Activated CD4-positive, CD25-positive, alpha-beta regulatory T cell (primary cell): ENCODE measurements around the gene IFNG-AS1.

Experiments
- DNase-seq, 4 experiments: peaks; one replicate each; lab custom pipeline; 2025; lab: John Stamatoyannopoulos, UW

The IFNG-AS1 gene

GRCh38 chr12:68037616-68038255 is 48.5 kb downstream of the IFNG-AS1 start:
- DNase-seq = no peak

- no peak for DNase-seq
Measured at GRCh38 chr12:68038650-68039049, 49.4 kb downstream of the IFNG-AS1 start.

GRCh38 chr12:68040450-68041075 is 51.3 kb downstream of the IFNG-AS1 start:
- peak; percentile 1 to 37 (median 11) for DNase-seq

- no peak for DNase-seq
Measured at GRCh38 chr12:68042212-68042699, 53.0 kb downstream of the IFNG-AS1 start.

- no peak for DNase-seq
Measured at GRCh38 chr12:68043435-68043834, 54.2 kb downstream of the IFNG-AS1 start.

GRCh38 chr12:68048648-68049297 is 59.5 kb downstream of the IFNG-AS1 start:
- DNase-seq = no peak

GRCh38 chr12:68056300-68056699 is 67.1 kb downstream of the IFNG-AS1 start:
- no peak for DNase-seq

DNA sequence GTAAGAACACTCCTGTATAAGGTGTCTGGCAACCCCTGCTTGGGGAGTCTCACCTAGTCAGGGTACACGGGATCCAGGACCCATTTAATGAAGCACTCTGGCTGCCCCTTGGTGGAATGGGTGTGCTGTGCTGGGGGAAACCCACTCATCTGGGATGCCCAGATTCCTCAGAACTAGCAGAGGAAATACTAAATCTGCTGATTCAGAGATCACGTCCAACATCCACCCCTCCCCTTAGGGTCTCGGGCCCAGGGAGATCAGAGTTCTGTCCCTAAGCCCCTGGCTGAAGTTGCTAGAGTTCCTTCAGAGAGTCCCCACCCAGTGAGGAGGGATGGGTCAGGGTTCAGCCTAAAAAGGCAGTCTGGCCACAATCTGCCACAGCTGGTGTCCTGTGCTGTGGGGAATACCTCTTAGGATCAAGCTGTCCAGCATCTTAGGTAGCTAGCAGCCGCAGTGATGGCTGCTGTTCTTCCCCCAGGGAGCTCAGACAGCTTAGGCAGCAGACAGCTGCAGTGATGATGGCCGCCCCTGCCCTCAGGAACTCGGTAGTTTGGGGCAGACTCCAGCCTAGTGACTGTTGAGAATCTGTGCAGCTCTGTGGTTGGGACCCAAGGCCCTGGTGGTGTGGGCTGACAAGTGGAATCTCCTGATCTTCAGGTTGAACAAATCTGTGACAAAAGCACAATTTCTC is 74.8 kb downstream of the IFNG-AS1 start:
- no peak for DNase-seq

DNA sequence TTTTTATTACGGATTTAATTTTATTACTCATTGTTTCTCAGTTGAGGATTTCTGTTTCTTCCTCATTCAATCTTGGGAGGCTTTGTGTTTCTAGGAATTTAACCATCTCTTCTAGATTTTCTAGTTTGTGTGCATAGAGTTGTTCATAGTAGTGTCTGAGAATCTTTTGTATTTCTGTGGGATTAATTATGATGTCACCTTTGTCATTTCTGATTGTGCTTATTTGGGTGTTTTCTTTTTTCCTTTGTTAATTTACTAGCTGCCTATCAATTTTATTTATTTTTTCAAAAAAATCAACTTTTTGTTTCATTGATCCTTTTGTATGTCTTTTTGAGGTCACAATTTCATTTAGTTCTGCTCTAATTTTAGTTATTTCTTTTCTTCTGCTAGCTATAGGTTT is 75.9 kb downstream of the IFNG-AS1 start:
- no peak for DNase-seq

- DNase-seq = no peak
Measured at GRCh38 chr12:68065687-68066086, 76.4 kb downstream of the IFNG-AS1 start.

GRCh38 chr12:68067762-68068376 is 78.6 kb downstream of the IFNG-AS1 start:
- DNase-seq = no peak

DNA sequence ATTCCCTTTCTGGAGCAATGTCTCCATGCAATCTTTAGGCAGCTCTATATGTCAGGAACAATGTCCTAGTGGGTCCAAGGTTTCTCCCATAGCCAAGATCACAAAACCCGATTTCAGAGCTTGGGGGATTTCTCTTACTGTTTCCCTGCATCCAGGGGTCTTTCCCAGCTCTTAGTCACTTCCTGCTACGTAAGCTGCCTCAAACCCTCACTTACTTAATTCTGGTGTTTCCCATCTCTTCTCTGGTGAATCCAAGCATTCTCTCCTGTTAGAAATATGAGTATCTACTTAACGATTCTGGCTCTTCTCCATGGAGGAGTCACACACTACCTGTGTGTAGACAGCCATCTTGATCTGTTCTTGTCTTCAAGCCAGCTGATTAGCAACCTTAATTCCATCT is 80.0 kb downstream of the IFNG-AS1 start:
- no peak for DNase-seq
